Ovary (tissue), 3 donors: Measurements from ENCODE around the gene UBE2V1.

Experiments
- POLR2A ChIP-seq: fragments of 450-650 bp; IDR thresholded peaks from one replicate; pipeline ENCODE4 v1.6.1; 2017; ENCODE audit warnings: antibody characterized with exemption, mild to moderate bottlenecking, moderate library complexity
- TF ChIP-seq, protein P1 (sequence below), 3 donors: fragments of 450-650 bp in 2 of 3; fragments of 200-600 bp in 1 of 3; IDR thresholded peaks; one replicate each; pipeline versions ENCODE4 v1.5.1 to v1.8.0; 2016 to 2022; ENCODE audit warnings: antibody characterized with exemption in 3 of 3, mild to moderate bottlenecking in 1 of 3
- donor health status: DM: no; HTN: no; CAD: no.

GRCh38 chr20:50133041-50133440 is 20.1 kb upstream of the UBE2V1 start:
- TF ChIP-seq POLR2A = no peak
- TF ChIP-seq, protein P1, sequence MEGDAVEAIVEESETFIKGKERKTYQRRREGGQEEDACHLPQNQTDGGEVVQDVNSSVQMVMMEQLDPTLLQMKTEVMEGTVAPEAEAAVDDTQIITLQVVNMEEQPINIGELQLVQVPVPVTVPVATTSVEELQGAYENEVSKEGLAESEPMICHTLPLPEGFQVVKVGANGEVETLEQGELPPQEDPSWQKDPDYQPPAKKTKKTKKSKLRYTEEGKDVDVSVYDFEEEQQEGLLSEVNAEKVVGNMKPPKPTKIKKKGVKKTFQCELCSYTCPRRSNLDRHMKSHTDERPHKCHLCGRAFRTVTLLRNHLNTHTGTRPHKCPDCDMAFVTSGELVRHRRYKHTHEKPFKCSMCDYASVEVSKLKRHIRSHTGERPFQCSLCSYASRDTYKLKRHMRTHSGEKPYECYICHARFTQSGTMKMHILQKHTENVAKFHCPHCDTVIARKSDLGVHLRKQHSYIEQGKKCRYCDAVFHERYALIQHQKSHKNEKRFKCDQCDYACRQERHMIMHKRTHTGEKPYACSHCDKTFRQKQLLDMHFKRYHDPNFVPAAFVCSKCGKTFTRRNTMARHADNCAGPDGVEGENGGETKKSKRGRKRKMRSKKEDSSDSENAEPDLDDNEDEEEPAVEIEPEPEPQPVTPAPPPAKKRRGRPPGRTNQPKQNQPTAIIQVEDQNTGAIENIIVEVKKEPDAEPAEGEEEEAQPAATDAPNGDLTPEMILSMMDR (IDR thresholded peaks at IDR 0.05) = no peak
